ENCODE data around the gene ARL14EP.

GRCh38 chr11:30322826-30323710, at the start of gene ARL14EP:
- peak; percentile 60 for TF ChIP-seq EP300 (conservative IDR thresholded peaks at IDR 0.05; ENCODE audit: poor library complexity, severe bottlenecking)
- peak; percentile 54 for TF ChIP-seq SMC3 (conservative IDR thresholded peaks at IDR 0.05; ENCODE audit: poor library complexity)
- peak; percentile 89 for TF ChIP-seq MXI1 (conservative IDR thresholded peaks at IDR 0.05; ENCODE audit: poor library complexity, severe bottlenecking)
- TF ChIP-seq CTCF (IDR thresholded peaks at IDR 0.05; ENCODE audit: poor library complexity, severe bottlenecking), result no peak
- peak; percentile 97 for TF ChIP-seq POLR2AphosphoS5 (IDR thresholded peaks at IDR 0.05)
- TF ChIP-seq RAD21 (conservative IDR thresholded peaks at IDR 0.05), result peak; percentile 46
- TF ChIP-seq EZH2 (IDR thresholded peaks at IDR 0.05; ENCODE audit: borderline replicate concordance, insufficient read depth, low read length, poor library complexity, severe bottlenecking), result no peak

Measured in neural cell (in vitro differentiated cells).